MM.1S (cell line): ENCODE measurements around the gene ACVR1.

ENCODE experiments used
- EZH2 ChIP-seq: fragments of 300-600 bp; sonication (generic); optimal IDR thresholded peaks from 2 replicates; pipeline ENCODE3; 2017; ENCODE audit warnings: low read depth, mild to moderate bottlenecking, antibody characterized with exemption, low read length, mixed read lengths
- EZH2phosphoT487 ChIP-seq: fragments of 300-600 bp; sonication (generic); IDR thresholded peaks from 2 replicates; pipeline ENCODE4 v1.6.1; 2018; ENCODE audit warnings: antibody characterized with exemption, low read length
- TF ChIP-seq, protein P1 (sequence below): fragments of 300-600 bp; sonication (generic); IDR thresholded peaks from 2 replicates; pipeline ENCODE4 v1.5.1; 2016; ENCODE audit warnings: antibody characterized with exemption, low read length, mixed read lengths

GRCh38 chr2:157725846-157726245 is 150.3 kb downstream of the ACVR1 start:
- TF ChIP-seq, protein P1, sequence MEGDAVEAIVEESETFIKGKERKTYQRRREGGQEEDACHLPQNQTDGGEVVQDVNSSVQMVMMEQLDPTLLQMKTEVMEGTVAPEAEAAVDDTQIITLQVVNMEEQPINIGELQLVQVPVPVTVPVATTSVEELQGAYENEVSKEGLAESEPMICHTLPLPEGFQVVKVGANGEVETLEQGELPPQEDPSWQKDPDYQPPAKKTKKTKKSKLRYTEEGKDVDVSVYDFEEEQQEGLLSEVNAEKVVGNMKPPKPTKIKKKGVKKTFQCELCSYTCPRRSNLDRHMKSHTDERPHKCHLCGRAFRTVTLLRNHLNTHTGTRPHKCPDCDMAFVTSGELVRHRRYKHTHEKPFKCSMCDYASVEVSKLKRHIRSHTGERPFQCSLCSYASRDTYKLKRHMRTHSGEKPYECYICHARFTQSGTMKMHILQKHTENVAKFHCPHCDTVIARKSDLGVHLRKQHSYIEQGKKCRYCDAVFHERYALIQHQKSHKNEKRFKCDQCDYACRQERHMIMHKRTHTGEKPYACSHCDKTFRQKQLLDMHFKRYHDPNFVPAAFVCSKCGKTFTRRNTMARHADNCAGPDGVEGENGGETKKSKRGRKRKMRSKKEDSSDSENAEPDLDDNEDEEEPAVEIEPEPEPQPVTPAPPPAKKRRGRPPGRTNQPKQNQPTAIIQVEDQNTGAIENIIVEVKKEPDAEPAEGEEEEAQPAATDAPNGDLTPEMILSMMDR: no peak
- TF ChIP-seq EZH2 (no peak), EZH2phosphoT487 (no peak)
